BLaER1 treated with 17β-estradiol and CSF1 and Interleukin-3, amounts not matched to agents 10 nM and 100 nM (cell line): Measurements from ENCODE around the gene MYLK.
"Not testable (repeated sequence)": the region's sequence is repeated elsewhere in the genome, so short reads cannot be mapped to it uniquely, and the experiment has no call there.

Source experiments
- H3K27ac ChIP-seq, 11 experiments: shearing (Covaris generic); formaldehyde crosslinking; 2 replicates each; pipeline ENCODE4 v1.8.1; 2022
- H3K27me3 ChIP-seq, 11 experiments: shearing (Covaris generic); formaldehyde crosslinking; 2 replicates each; pipeline ENCODE4 v1.8.1; 2022
- H3K36me3 ChIP-seq, 11 experiments: shearing (Covaris generic); formaldehyde crosslinking; 2 replicates each; pipeline ENCODE4 v1.8.1; 2022
- H3K4me1 ChIP-seq, 10 experiments: shearing (Covaris generic); formaldehyde crosslinking; 2 replicates each; pipeline ENCODE4 v1.8.1; 2022
- H3K4me2 ChIP-seq, 11 experiments: shearing (Covaris generic); formaldehyde crosslinking; 2 replicates each; pipeline ENCODE4 v1.8.1; 2022
- H3K4me3 ChIP-seq, 10 experiments: shearing (Covaris generic); formaldehyde crosslinking; 2 replicates each; pipeline ENCODE4 v1.8.1; 2022
- H3K9ac ChIP-seq, 11 experiments: shearing (Covaris generic); formaldehyde crosslinking; 2 replicates each; pipeline ENCODE4 v1.8.1; 2022
- H3K9me3 ChIP-seq, 11 experiments: shearing (Covaris generic); formaldehyde crosslinking; replicated peaks in 1 of 11; 2 replicates each; pipeline ENCODE4 v1.8.1; 2022
- H4K20me1 ChIP-seq, 11 experiments: shearing (Covaris generic); formaldehyde crosslinking; 2 replicates each; pipeline ENCODE4 v1.8.1; 2022
- Cebpa-rat ChIP-seq, 11 experiments: shearing (Covaris generic); IDR thresholded peaks; 2 replicates each; pipeline ENCODE4 v1.8.1; 2022

MYLK gene

DNA sequence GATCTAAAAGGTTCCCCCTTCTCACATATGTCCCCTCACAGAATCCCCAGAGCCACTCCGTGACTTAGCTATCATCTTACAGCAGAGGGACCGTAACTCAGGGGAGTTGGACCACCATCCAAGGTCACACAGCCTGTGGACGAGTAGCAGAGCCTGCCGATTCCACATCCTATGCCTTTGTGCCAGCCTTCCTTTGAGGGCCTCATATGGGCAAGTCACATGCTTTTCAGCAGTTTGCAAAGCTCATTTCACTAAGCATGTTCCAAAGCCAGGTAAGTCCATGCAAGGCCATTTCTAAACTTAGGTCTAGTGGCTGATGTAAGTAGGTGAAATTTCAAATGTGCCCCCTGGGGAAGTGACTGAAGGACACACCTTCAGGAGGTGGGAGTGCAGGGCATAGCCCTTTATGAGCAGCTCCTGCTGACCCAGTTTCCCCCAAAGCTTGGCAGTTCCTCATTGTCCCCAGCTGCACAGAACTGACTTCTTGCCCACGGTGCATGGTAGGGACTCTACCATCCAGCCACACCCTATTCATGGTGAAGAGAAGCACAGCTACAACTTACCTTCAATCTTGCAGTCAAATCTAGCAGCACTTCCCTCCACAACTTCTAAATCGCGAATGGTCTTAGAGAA, 265.9 kb downstream of the MYLK start:
- peak overlapping the region in 9 of 11 experiments; percentile 13 to 61 (median 41); a peak in 12 of 22 replicates for H3K9ac ChIP-seq
- no peak for TF ChIP-seq Cebpa-rat (IDR thresholded peaks at IDR 0.05)
- H4K20me1 ChIP-seq = peaks cover 0 to 14% (median 0%) of the 10 kb centered on the region in 11 experiments; a peak in 4 of 22 replicates
- no peaks in the 10 kb centered on the region for H3K27me3 ChIP-seq
- peak overlapping the region; percentile 1 to 76 (median 55); a peak in 20 of 22 replicates for H3K27ac ChIP-seq
- H3K9me3 ChIP-seq = no peaks in the 10 kb centered on the region
- H3K4me3 ChIP-seq = peak overlapping the region in 4 of 10 experiments; percentile 23 to 48 (median 35); a peak in 8 of 20 replicates
- H3K4me1 ChIP-seq = peaks cover 30 to 41% (median 37%) of the 10 kb centered on the region in 10 experiments
- H3K36me3 ChIP-seq = peaks cover 0 to 75% (median 29%) of the 10 kb centered on the region in 11 experiments; a peak in 15 of 22 replicates
- H3K4me2 ChIP-seq = peak overlapping the region; percentile 72 to 97 (median 87)

DNA sequence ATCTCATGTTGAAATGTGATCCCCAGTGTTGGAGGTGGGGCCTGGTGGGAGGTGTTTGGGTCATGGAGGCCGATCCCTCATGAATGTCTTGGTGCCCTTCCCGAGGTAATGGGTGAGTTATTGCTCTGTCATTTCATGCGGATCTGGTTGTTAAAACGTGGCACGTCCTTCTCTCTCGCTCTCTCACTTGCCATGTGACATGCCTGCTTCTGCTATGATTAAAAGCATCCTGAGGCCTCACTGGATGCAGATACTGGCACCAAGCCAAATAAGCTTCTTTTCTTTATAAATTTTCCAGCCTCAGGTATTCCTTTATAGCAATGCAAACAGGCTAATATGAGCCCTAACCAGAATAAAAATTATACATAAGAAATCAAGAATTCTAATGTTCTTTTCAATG, 267.5 kb downstream of the MYLK start:
- no peak for TF ChIP-seq Cebpa-rat (IDR thresholded peaks at IDR 0.05)
- Histone ChIP-seq H3K36me3 (peaks cover 6 to 74% (median 29%) of the 10 kb centered on the region in 11 experiments; a peak in 16 of 22 replicates), H3K4me2 (peak overlapping the region in 3 of 11 experiments; percentile 1 to 97 (median 87); a peak in 4 of 22 replicates), H3K27me3 (no peaks in the 10 kb centered on the region), H3K9me3 (no peaks in the 10 kb centered on the region), H3K4me1 (peaks cover 32 to 48% (median 42%) of the 10 kb centered on the region in 10 experiments), H3K9ac (no peak overlapping the region), H3K27ac (no peak overlapping the region), H4K20me1 (peaks cover 0 to 14% (median 0%) of the 10 kb centered on the region in 11 experiments; a peak in 4 of 22 replicates), H3K4me3 (no peak overlapping the region)

DNA sequence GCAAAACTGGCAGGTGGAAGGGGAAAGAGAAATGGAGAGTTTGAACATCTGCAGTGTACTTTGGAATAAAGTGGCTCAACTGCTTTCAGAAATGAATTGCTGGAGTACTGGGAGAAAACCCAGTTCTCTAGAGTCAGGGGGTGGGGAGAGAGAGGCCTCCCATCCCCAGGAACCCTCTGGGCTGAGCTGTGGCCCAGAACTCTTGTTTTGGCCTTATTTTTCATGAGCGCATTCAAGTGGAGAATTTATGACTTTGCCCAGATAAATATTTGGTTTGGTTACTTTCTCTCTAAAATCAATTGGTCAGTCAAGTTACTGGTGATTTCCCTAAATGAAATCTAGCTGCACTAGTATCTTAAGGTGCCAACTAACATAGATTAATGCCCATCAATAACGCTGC, 270.6 kb downstream of the MYLK start:
- Histone ChIP-seq H3K4me2 (peak overlapping the region in 5 of 11 experiments; percentile 18 to 41 (median 33); a peak in 8 of 22 replicates), H3K27me3 (no peaks in the 10 kb centered on the region), H3K36me3 (peaks cover 6 to 62% (median 33%) of the 10 kb centered on the region in 11 experiments; a peak in 16 of 22 replicates), H3K4me1 (peaks cover 24 to 64% (median 41%) of the 10 kb centered on the region in 10 experiments), H4K20me1 (peaks cover 0 to 9% (median 0%) of the 10 kb centered on the region in 11 experiments; a peak in 4 of 22 replicates), H3K9me3 (peaks cover 0 to 9% (median 0%) of the 10 kb centered on the region in 11 experiments; a peak in 1 of 22 replicates), H3K4me3 (no peak overlapping the region), H3K9ac (no peak overlapping the region), H3K27ac (no peak overlapping the region)
- TF ChIP-seq Cebpa-rat (IDR thresholded peaks at IDR 0.05) = no peak

DNA sequence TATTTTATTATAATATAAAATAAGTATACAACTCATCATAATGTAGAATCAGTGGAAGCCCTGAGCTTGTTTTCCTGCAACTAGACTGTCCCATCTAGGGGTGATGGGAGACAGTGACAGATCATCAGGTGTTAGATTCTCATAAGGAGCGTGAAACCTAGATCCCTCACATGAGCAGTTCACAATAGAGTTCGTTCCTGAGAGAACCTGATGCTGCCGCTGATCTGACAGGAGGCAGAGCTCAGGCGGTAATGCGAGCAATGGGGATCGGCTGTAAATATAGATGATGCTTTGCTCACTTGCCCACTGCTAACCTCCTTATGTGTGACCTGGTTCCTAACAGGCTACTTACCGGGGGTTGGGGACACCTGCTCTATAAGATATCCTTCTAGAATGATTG, 272.5 kb downstream of the MYLK start:
- H3K36me3 ChIP-seq = peaks cover 6 to 50% (median 33%) of the 10 kb centered on the region in 11 experiments; a peak in 16 of 22 replicates

DNA sequence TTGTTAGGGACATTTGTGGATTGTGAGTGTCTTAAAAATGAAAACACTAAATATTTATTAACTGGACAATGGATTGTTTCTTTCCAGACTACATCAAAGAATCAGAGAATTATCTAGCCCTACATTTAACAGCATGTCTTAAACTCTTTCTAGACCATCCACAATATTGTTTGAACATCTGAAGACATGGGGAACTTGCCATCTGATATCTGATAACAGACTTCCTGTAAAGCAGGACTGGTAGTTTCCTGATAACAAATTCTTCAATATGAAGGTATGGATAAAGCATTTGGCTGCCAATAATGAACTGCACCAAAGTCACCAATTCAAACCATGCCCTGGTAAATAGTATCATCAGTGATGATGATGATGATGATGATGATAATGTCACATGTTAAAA, 273.1 kb downstream of the MYLK start:
- no peak for TF ChIP-seq Cebpa-rat (IDR thresholded peaks at IDR 0.05)
- peaks cover 0 to 9% (median 0%) of the 10 kb centered on the region in 11 experiments; a peak in 1 of 22 replicates for H3K9me3 ChIP-seq
- H4K20me1 ChIP-seq = no peaks in the 10 kb centered on the region
- peak overlapping the region in 7 of 11 experiments; percentile 2 to 64 (median 55); a peak in 11 of 22 replicates for H3K4me2 ChIP-seq
- H3K9ac ChIP-seq = no peak overlapping the region
- H3K36me3 ChIP-seq = peaks cover 6 to 47% (median 33%) of the 10 kb centered on the region in 11 experiments; a peak in 16 of 22 replicates
- no peaks in the 10 kb centered on the region for H3K27me3 ChIP-seq
- peak overlapping the region in 1 of 11 experiments; percentile 30; a peak in 1 of 22 replicates for H3K27ac ChIP-seq
- H3K4me1 ChIP-seq = peaks cover 14 to 67% (median 31%) of the 10 kb centered on the region in 10 experiments
- H3K4me3 ChIP-seq = no peak overlapping the region

More for the DNA sequence above, 272.5 kb downstream of the MYLK start:
- H4K20me1 ChIP-seq, H3K9ac ChIP-seq, H3K27ac ChIP-seq, H3K9me3 ChIP-seq, H3K27me3 ChIP-seq, H3K4me3 ChIP-seq: not testable (repeated sequence)
- H3K4me1 ChIP-seq = peaks cover 10 to 62% (median 28%) of the 10 kb centered on the region in 10 experiments
- H3K4me2 ChIP-seq = peak overlapping the region in 1 of 11 experiments; percentile 55; a peak in 1 of 22 replicates

DNA sequence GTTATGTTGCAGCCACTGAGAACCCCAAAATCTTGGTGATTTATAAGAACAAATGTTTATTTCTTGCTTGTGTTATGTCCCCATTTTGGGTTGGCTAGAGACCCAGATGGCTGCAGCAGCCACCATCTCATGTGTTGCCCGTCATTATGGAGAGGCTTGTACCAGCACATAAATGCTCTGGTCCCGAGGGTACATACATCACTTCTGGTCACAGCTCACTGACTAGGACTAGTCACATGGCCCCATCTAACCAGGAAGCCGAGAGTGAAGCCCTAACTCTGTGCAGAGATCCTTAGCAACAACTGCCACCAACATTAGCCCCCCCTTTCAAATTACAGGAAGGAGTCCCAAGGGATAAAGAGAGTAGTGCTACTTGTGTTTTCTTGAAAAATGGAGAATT, 273.8 kb downstream of the MYLK start:
- no peaks in the 10 kb centered on the region for H4K20me1 ChIP-seq
- H3K9me3 ChIP-seq = peaks cover 0 to 9% (median 0%) of the 10 kb centered on the region in 11 experiments; a peak in 1 of 22 replicates
- H3K4me1 ChIP-seq = peaks cover 21 to 67% (median 39%) of the 10 kb centered on the region in 10 experiments
- TF ChIP-seq Cebpa-rat (IDR thresholded peaks at IDR 0.05) = no peak
- H3K36me3 ChIP-seq = peaks cover 6 to 46% (median 30%) of the 10 kb centered on the region in 11 experiments; a peak in 16 of 22 replicates
- peak overlapping the region in 7 of 11 experiments; percentile 22 to 56 (median 30); a peak in 12 of 22 replicates for H3K27ac ChIP-seq
- H3K4me2 ChIP-seq = peak overlapping the region; percentile 43 to 65 (median 59); a peak in 20 of 22 replicates
- H3K4me3 ChIP-seq = no peak overlapping the region
- H3K27me3 ChIP-seq = no peaks in the 10 kb centered on the region
- no peak overlapping the region for H3K9ac ChIP-seq

DNA sequence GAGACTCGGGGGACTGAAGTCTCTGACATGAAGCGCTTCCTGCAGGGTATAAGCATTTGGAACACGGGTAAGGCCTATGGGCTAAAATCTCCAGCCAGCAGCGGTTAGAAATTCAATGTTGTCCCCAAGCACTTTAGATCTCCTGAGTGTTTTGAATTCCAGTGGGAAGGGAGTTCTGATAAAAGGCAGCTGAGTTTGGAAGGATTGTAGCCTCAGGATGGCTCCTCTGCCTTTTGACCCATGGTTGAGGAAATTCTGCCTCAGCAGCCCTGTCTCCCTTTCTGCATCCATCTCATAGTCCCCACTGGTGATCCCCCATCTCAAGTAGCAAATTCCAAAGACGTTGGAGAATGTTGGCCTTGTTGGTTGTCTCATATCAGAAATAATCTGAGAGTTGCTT, 275.1 kb downstream of the MYLK start:
- no peak overlapping the region for H3K27ac ChIP-seq
- no peaks in the 10 kb centered on the region for H4K20me1 ChIP-seq
- no peaks in the 10 kb centered on the region for H3K27me3 ChIP-seq
- H3K9me3 ChIP-seq = peaks cover 0 to 9% (median 0%) of the 10 kb centered on the region in 11 experiments; a peak in 1 of 22 replicates
- H3K4me2 ChIP-seq = peak overlapping the region in 3 of 11 experiments; percentile 1 to 31 (median 26); a peak in 4 of 22 replicates
- H3K36me3 ChIP-seq = peaks cover 6 to 33% (median 18%) of the 10 kb centered on the region in 11 experiments; a peak in 13 of 22 replicates
- TF ChIP-seq Cebpa-rat (IDR thresholded peaks at IDR 0.05) = no peak
- no peak overlapping the region for H3K9ac ChIP-seq
- H3K4me3 ChIP-seq = no peak overlapping the region
- peaks cover 33 to 67% (median 50%) of the 10 kb centered on the region in 10 experiments for H3K4me1 ChIP-seq

DNA sequence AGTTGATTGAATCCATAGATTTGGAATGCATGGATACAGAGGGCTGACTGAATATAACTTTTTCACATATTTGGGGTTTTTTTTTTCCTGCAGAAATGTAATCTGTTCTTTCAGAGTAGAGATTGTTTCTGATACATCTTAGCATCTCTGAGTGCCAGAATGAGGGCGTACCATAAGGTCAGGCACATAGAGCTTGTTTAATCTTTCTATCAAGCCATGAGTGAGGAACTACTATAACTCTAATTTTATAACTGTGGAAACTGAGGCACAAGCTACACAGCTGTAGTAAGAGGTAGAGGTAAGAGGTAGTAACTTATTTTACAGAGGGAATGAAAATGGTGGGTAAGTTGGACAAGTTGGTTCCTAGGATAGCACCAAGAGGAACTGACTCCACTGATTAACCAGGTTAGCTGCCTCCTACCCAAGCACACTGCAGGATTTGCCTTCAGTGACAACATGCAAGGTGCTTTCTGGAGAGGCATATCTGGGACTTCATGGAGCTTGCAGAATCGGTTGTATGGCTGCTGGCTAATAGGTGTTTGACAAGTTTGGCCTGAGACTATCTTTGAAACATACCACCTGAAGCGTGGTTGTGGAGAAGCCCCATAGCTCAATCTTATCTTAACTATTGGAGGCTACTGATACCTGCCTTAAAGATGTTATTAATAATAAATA, 275.7 kb downstream of the MYLK start:
- Histone ChIP-seq H3K27me3 (no peaks in the 10 kb centered on the region), H3K9ac (no peak overlapping the region), H3K27ac (no peak overlapping the region), H3K4me3 (no peak overlapping the region), H4K20me1 (no peaks in the 10 kb centered on the region), H3K9me3 (peaks cover 0 to 9% (median 0%) of the 10 kb centered on the region in 11 experiments; a peak in 1 of 22 replicates), H3K36me3 (peaks cover 1 to 27% (median 11%) of the 10 kb centered on the region in 11 experiments; a peak in 12 of 22 replicates), H3K4me1 (peaks cover 33 to 60% (median 45%) of the 10 kb centered on the region in 10 experiments), H3K4me2 (peak overlapping the region in 2 of 11 experiments; percentile 26 to 31; a peak in 1 of 22 replicates)
- TF ChIP-seq Cebpa-rat (IDR thresholded peaks at IDR 0.05) = no peak
